HepG2 (cell line): Measurements from ENCODE around the gene GLUD1. TPM values are rescaled to one million over a fixed set of nuclear protein-coding genes. Genes with fewer than 3 reads are reported as not detected.
A peak's percentile ranks its signal among the peaks of the same experiment; 100 is the strongest.

Source experiments
- BORCS8-MEF2B ChIP-seq: sonication (generic); formaldehyde crosslinking; IDR thresholded peaks from 2 replicates; pipeline ENCODE4 v1.8.0; 2022; ENCODE audit warnings: mild to moderate bottlenecking, missing genetic modification reagents
- BRCA1 ChIP-seq: sonication (generic); formaldehyde crosslinking; IDR thresholded peaks from 2 replicates; pipeline ENCODE4 v1.4.0; 2020; ENCODE audit warnings: missing genetic modification reagents
- BRF2 ChIP-seq: sonication (generic); formaldehyde crosslinking; IDR thresholded peaks from 2 replicates; pipeline ENCODE4 v1.8.1; 2022; ENCODE audit warnings: mild to moderate bottlenecking, missing genetic modification reagents
- CEBPG ChIP-seq: IDR thresholded peaks from 2 replicates; pipeline ENCODE4 v1.6.1; 2016
- CHD2 ChIP-seq: IDR thresholded peaks from 2 replicates; pipeline ENCODE4 v1.6.1; 2011; ENCODE audit warnings: low read depth, low read length, improper control_type of control experiment
- GPN1 ChIP-seq: sonication (generic); formaldehyde crosslinking; IDR thresholded peaks from 2 replicates; pipeline ENCODE4 v1.5.1; 2020; ENCODE audit warnings: missing genetic modification reagents, borderline replicate concordance
- HMGXB4 ChIP-seq, 2 experiments: sonication (generic) in 1 of 2; formaldehyde crosslinking in 1 of 2; IDR thresholded peaks; 2 replicates each; pipeline versions ENCODE4 v1.4.0 to v1.6.1; 2018 to 2020; ENCODE audit warnings: missing genetic modification reagents in 2 of 2, borderline replicate concordance in 1 of 2, low read depth in 1 of 2, mild to moderate bottlenecking in 1 of 2, missing biosample characterization in 1 of 2
- HOXA5 ChIP-seq: sonication (generic); formaldehyde crosslinking; IDR thresholded peaks from 2 replicates; pipeline ENCODE4 v1.4.0; 2020; ENCODE audit warnings: missing genetic modification reagents
- HOXA9 ChIP-seq: sonication (generic); formaldehyde crosslinking; IDR thresholded peaks from 2 replicates; pipeline ENCODE4 v1.8.1; 2022; ENCODE audit warnings: missing genetic modification reagents, mild to moderate bottlenecking, moderate library complexity, borderline replicate concordance
- ONECUT2 ChIP-seq: sonication (generic); formaldehyde crosslinking; IDR thresholded peaks from 2 replicates; pipeline ENCODE4 v1.4.0; 2020; ENCODE audit warnings: missing genetic modification reagents
- PCBP2 ChIP-seq: fragments of 200-400 bp; formaldehyde crosslinking; optimal IDR thresholded peaks from 2 replicates; pipeline ENCODE3; 2018; ENCODE audit warnings: low read length, low read depth; ENCODE audit not compliant: poor library complexity, severe bottlenecking
- PHF8 ChIP-seq: sonication (generic); formaldehyde crosslinking; IDR thresholded peaks from 2 replicates; pipeline ENCODE4 v1.5.0; 2020; ENCODE audit warnings: missing genetic modification reagents
- RXRB ChIP-seq: IDR thresholded peaks from 2 replicates; pipeline ENCODE4 v1.6.1; 2016; ENCODE audit warnings: borderline replicate concordance, missing genetic modification reagents, missing compliant biosample characterization
- SMAD3 ChIP-seq: sonication (generic); formaldehyde crosslinking; IDR thresholded peaks from 2 replicates; pipeline ENCODE4 v1.4.0; 2020; ENCODE audit warnings: missing genetic modification reagents
- TFDP2 ChIP-seq: sonication (generic); formaldehyde crosslinking; IDR thresholded peaks from 2 replicates; pipeline ENCODE4 v1.4.0; 2020; ENCODE audit warnings: missing genetic modification reagents
- ZBTB33 ChIP-seq: sonication (generic); formaldehyde crosslinking; IDR thresholded peaks from 2 replicates; pipeline ENCODE4 v1.4.0; 2020; ENCODE audit warnings: missing genetic modification reagents
- ZFP36L1 ChIP-seq: sonication (generic); formaldehyde crosslinking; IDR thresholded peaks from 2 replicates; pipeline ENCODE4 v1.8.0; 2022; ENCODE audit warnings: mild to moderate bottlenecking, missing genetic modification reagents, moderate library complexity
- ZNF12 ChIP-seq: sonication (generic); formaldehyde crosslinking; IDR thresholded peaks from 2 replicates; pipeline ENCODE4 v1.5.0; 2020; ENCODE audit warnings: missing genetic modification reagents
- ZNF143 ChIP-seq: sonication (generic); formaldehyde crosslinking; IDR thresholded peaks from 2 replicates; pipeline ENCODE4 v1.4.0; 2020; ENCODE audit warnings: missing genetic modification reagents
- ZNF160 ChIP-seq: sonication (generic); formaldehyde crosslinking; IDR thresholded peaks from 2 replicates; pipeline ENCODE4 v1.8.0; 2022; ENCODE audit warnings: mild to moderate bottlenecking, inconsistent platforms, missing genetic modification reagents
- ZNF33B ChIP-seq: sonication (generic); formaldehyde crosslinking; IDR thresholded peaks from 2 replicates; pipeline ENCODE4 v1.5.1; 2020; ENCODE audit warnings: mild to moderate bottlenecking, missing genetic modification reagents
- ZNF513 ChIP-seq: sonication (generic); formaldehyde crosslinking; conservative IDR thresholded peaks from 2 replicates; pipeline ENCODE4 v1.5.0; 2020; ENCODE audit warnings: missing genetic modification reagents
- polyA plus RNA-seq, 8 experiments: library from polyadenylated mRNA; depleted of rRNA in 3 of 8; stranded (reverse) in 7 of 8; unstranded in 1 of 8; fragments of >200 nt; fragmentation: Illumina TruSeq in 4 of 8; extraction: Trizol in 4 of 8; gene quantifications; 2 replicates each; pipeline versions ENCODE4 v1.2.1 to v1.2.3, GENCODE V29; 2011 to 2016; ENCODE audit warnings: low read depth in 4 of 8, missing spikeins in 1 of 8, mixed read lengths in 1 of 8; ENCODE audit not compliant: insufficient read depth in 1 of 8
- total RNA-seq, 5 experiments: library from RNA; depleted of rRNA; stranded (reverse); fragments of >200 nt; fragmentation: Illumina TruSeq; extraction: Trizol; gene quantifications; 2 replicates each; pipeline ENCODE4 v1.2.3, GENCODE V29; 2016; ENCODE audit warnings: low read depth in 1 of 5

Gene GLUD1
- total and polyA plus RNA-seq, 2 of the 13 experiments (the other 11 are each of a cell fraction or from before 2014, with no cell fraction given): 301 to 798 TPM

GRCh38 chr10:87094373-87095235, at the start of gene GLUD1, which contains the start of gene SHLD2 (continued):
- TF ChIP-seq HMGXB4 (CRISPR knock-in tag; IDR thresholded peaks at IDR 0.05; ENCODE audit: borderline replicate concordance in 1 of 2, low read depth in 1 of 2) (peak in 1 of 2 experiments; percentile 11; a peak in 1 of 4 replicates), CHD2 (peak; percentile 56; the same call in 1 of the 2 replicates), ZNF12 (CRISPR knock-in tag) (no peak), BRF2 (peak; percentile 53; the same call in 1 of the 2 replicates), ZBTB33 (CRISPR knock-in tag) (no peak), ZNF160 (CRISPR knock-in tag) (0 out of 2 replicates have a peak, but pooled peaks have one; percentile 42), ONECUT2 (CRISPR knock-in tag) (no peak), ZNF33B (CRISPR knock-in tag) (no peak), TFDP2 (CRISPR knock-in tag) (no peak), GPN1 (CRISPR knock-in tag) (0 out of 2 replicates have a peak, but pooled peaks have one; percentile 51), ZNF143 (CRISPR knock-in tag) (no peak), HOXA5 (0 out of 2 replicates have a peak, but pooled peaks have one; percentile 28), PHF8 (CRISPR knock-in tag) (no peak; the same call in 1 of the 2 replicates), BRCA1 (CRISPR knock-in tag) (no peak), ZNF513 (CRISPR knock-in tag) (no peak), ZFP36L1 (no peak), RXRB (CRISPR knock-in tag) (0 out of 2 replicates have a peak, but pooled peaks have one; percentile 38), CEBPG (0 out of 2 replicates have a peak, but pooled peaks have one; percentile 8), BORCS8-MEF2B (CRISPR knock-in tag) (peak; percentile 31; the same call in 1 of the 2 replicates), PCBP2 (no peak), SMAD3 (CRISPR knock-in tag) (no peak), HOXA9 (CRISPR knock-in tag) (0 out of 2 replicates have a peak, but pooled peaks have one; percentile 6)
